HG03039 (cell line): Measurements from ENCODE around the gene KLHL25.

Source experiments
- ATAC-seq: cut with Tn5 transposase; IDR thresholded peaks from one replicate; pipeline ENCODE4 v1.9.1; 2021; ENCODE audit warnings: mild to moderate bottlenecking, moderate library complexity; ENCODE audit not compliant: unreplicated experiment

The KLHL25 gene

GRCh38 chr15:85722374-85723152, 72.2 kb downstream of the KLHL25 start:
- no peak for ATAC-seq

- ATAC-seq, result no peak
Measured at GRCh38 chr15:85718981-85719380, 75.7 kb downstream of the KLHL25 start.

GRCh38 chr15:85718271-85718971, 76.3 kb downstream of the KLHL25 start:
- ATAC-seq, result peak; percentile 54

GRCh38 chr15:85717212-85717611, 77.5 kb downstream of the KLHL25 start:
- ATAC-seq, result no peak

- ATAC-seq, result no peak
Measured at GRCh38 chr15:85716261-85716660, 78.5 kb downstream of the KLHL25 start.

- no peak for ATAC-seq
Measured at GRCh38 chr15:85711580-85712192, 83.0 kb downstream of the KLHL25 start.

GRCh38 chr15:85710340-85710842, 84.3 kb downstream of the KLHL25 start:
- peak; percentile 53 for ATAC-seq
